PC-9 (cell line): Measurements from ENCODE around the gene EPHB3. TPM values are rescaled to one million over a fixed set of nuclear protein-coding genes. Genes with fewer than 3 reads are reported as not detected.
A peak's percentile ranks its signal among the peaks of the same experiment; 100 is the strongest.

Experiments used
- Bru-seq: library from RNA; stranded (reverse); fragments of 400-500 nt; gene quantifications from one replicate; lab custom pipeline; 2021; lab: Mats Ljungman, UMichigan
- BruChase-seq, 2 experiments: library from RNA; stranded (reverse); fragments of 400-500 nt; gene quantifications; one replicate each; lab custom pipeline; 2021; lab: Mats Ljungman, UMichigan
- BruUV-seq: library from RNA; stranded (reverse); fragments of 400-500 nt; replicated peaks from 2 replicates; lab custom pipeline; 2021; lab: Mats Ljungman, UMichigan
- CTCF ChIA-PET: fragments of 300-600 bp; sonication (Branson Sonifier 250); formaldehyde crosslinking; loops from one replicate; lab custom pipeline; 2022; ENCODE audit warnings: antibody characterized with exemption; lab: Charles Lee
- POLR2A ChIA-PET: fragments of 300-600 bp; sonication (Branson Sonifier 250); formaldehyde crosslinking; loops from one replicate; lab custom pipeline; 2022; ENCODE audit warnings: antibody characterized with exemption; ENCODE audit not compliant: unreplicated experiment; lab: Charles Lee
- DNase-seq, 2 experiments: peaks; one replicate each; pipeline versions ENCODE4 v3.0.0 to v3.0.0-alpha.2; 2015 to 2022; ENCODE audit warnings: mixed read lengths in 1 of 2
- H2AFZ ChIP-seq: fragments of 200-600 bp; sonication (generic); 2 replicates; pipeline ENCODE4 v1.8.1; 2017; ENCODE audit warnings: antibody characterized with exemption
- H3F3A ChIP-seq: fragments of 200-600 bp; sonication (generic); 2 replicates; pipeline ENCODE4 v1.8.1; 2017; ENCODE audit warnings: antibody characterized with exemption, mild to moderate bottlenecking, low read depth; ENCODE audit not compliant: insufficient read depth
- H3K27ac ChIP-seq: fragments of 200-600 bp; sonication (generic); 2 replicates; pipeline ENCODE4 v1.6.1; 2016; ENCODE audit warnings: mixed run types
- H3K27me3 ChIP-seq: fragments of 200-600 bp; sonication (generic); 2 replicates; pipeline ENCODE4 v1.6.1; 2016; ENCODE audit warnings: low read depth, mixed run types; ENCODE audit not compliant: insufficient read depth
- H3K36me3 ChIP-seq: fragments of 200-600 bp; sonication (generic); 2 replicates; pipeline ENCODE4 v1.6.1; 2016; ENCODE audit warnings: low read depth, mixed run types
- H3K4me1 ChIP-seq: fragments of 200-600 bp; sonication (generic); replicated peaks from 2 replicates; pipeline ENCODE4 v1.6.1; 2016; ENCODE audit warnings: mixed run types; ENCODE audit not compliant: insufficient read depth
- H3K4me2 ChIP-seq: fragments of 200-600 bp; sonication (generic); 2 replicates; pipeline ENCODE4 v1.6.1; 2017; ENCODE audit warnings: mixed run types
- H3K4me3 ChIP-seq: fragments of 200-600 bp; sonication (generic); 2 replicates; pipeline ENCODE4 v1.6.1; 2016; ENCODE audit warnings: mixed run types
- H3K79me2 ChIP-seq: fragments of 200-600 bp; sonication (generic); 2 replicates; pipeline ENCODE4 v1.6.1; 2017; ENCODE audit warnings: low read depth, mixed run types
- H3K9me2 ChIP-seq: fragments of 200-600 bp; sonication (generic); 2 replicates; pipeline ENCODE4 v1.8.1; 2017; ENCODE audit warnings: mild to moderate bottlenecking; ENCODE audit not compliant: insufficient read depth
- H3K9me3 ChIP-seq: fragments of 200-600 bp; sonication (generic); 2 replicates; pipeline ENCODE4 v1.8.1; 2016; ENCODE audit warnings: low read depth; ENCODE audit not compliant: insufficient read depth
- H4K20me1 ChIP-seq: fragments of 200-600 bp; sonication (generic); 2 replicates; pipeline ENCODE4 v1.8.1; 2017; ENCODE audit not compliant: insufficient read depth
- EZH2 ChIP-seq: fragments of 200-600 bp; sonication (generic); IDR thresholded peaks from 2 replicates; pipeline ENCODE4 v1.8.0; 2017; ENCODE audit warnings: antibody characterized with exemption, low read depth
- intact Hi-C: fragments of 100-400 bp; cut with micrococcal nuclease; formaldehyde crosslinking; loops from one replicate; pipeline ENCODE4 v1.10.0; 2022; ENCODE audit not compliant: unreplicated experiment
- long read RNA-seq: library from polyadenylated mRNA; stranded (forward); transcript quantifications from one replicate; pipeline ENCODE4 v2.0.0, GENCODE V29; 2022
- total RNA-seq: library from RNA; stranded (reverse); gene quantifications from 2 replicates; pipeline ENCODE4 v1.2.3, GENCODE V29; 2021
- TF ChIP-seq, protein P1 (sequence below): fragments of 200-600 bp; sonication (generic); conservative IDR thresholded peaks from 2 replicates; pipeline ENCODE4 v1.6.1; 2017; ENCODE audit warnings: mixed run types, antibody characterized with exemption, mild to moderate bottlenecking, moderate library complexity

The EPHB3 gene
- total RNA-seq: 12.0 and 15.7 TPM in 2 replicates
- Bru-seq, nascent RNA: percentile 47 among the genes with signal in this experiment
- percentile 57 among the genes with signal in this experiment for BruChase-seq, experiment 1, labeled RNA remaining after a 2-hour chase
- BruChase-seq, experiment 2, labeled RNA remaining after a 6-hour chase: percentile 59 among the genes with signal in this experiment
- long read RNA-seq, full-length matches to known transcripts: 21 of 36 reads
- long read RNA-seq, partial matches to known transcripts: 10 of 36 reads
- long read RNA-seq, other reads (novel, unspliced or antisense): 5 of 36 reads

- no peaks in the 10 kb centered on the region for H3K36me3 ChIP-seq
- H3K79me2 ChIP-seq: no peaks in the 10 kb centered on the region
- DNase-seq: peak; percentile 99 to 100
- no peak within 1 kb of the TSS for H3K27ac ChIP-seq
- POLR2A ChIA-PET: interaction anchor here (0.5 to 0.8 kb wide), 11 partner anchors 79 to 627 kb away, joined by 3 to 21 read pairs (median 5); partner anchors contain the start of gene MAGEF1
- no peaks in the 10 kb centered on the region for H4K20me1 ChIP-seq
- peaks cover 28% of the 10 kb centered on the region for H3F3A ChIP-seq
- no TSS peak for BruUV-seq
- no peaks in the 10 kb centered on the region for H3K9me3 ChIP-seq
- H2AFZ ChIP-seq: peak within 1 kb of the TSS; percentile 86
- peak within 1 kb of the TSS; percentile 60 for H3K4me3 ChIP-seq
- TF ChIP-seq EZH2: no peak
- TF ChIP-seq, protein P1, sequence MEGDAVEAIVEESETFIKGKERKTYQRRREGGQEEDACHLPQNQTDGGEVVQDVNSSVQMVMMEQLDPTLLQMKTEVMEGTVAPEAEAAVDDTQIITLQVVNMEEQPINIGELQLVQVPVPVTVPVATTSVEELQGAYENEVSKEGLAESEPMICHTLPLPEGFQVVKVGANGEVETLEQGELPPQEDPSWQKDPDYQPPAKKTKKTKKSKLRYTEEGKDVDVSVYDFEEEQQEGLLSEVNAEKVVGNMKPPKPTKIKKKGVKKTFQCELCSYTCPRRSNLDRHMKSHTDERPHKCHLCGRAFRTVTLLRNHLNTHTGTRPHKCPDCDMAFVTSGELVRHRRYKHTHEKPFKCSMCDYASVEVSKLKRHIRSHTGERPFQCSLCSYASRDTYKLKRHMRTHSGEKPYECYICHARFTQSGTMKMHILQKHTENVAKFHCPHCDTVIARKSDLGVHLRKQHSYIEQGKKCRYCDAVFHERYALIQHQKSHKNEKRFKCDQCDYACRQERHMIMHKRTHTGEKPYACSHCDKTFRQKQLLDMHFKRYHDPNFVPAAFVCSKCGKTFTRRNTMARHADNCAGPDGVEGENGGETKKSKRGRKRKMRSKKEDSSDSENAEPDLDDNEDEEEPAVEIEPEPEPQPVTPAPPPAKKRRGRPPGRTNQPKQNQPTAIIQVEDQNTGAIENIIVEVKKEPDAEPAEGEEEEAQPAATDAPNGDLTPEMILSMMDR: peak; percentile 100
- H3K9me2 ChIP-seq: no peaks in the 10 kb centered on the region
- intact Hi-C loops: loop anchor here (1.0 kb wide), 5 partner anchors 150 to 242 kb away; no protein-coding TSS in a partner anchor
- H3K4me1 ChIP-seq: peaks cover 46% of the 10 kb centered on the region
- H3K4me2 ChIP-seq: peak within 1 kb of the TSS; percentile 85
- peaks cover 28% of the 10 kb centered on the region for H3K27me3 ChIP-seq
- CTCF ChIA-PET: interaction anchor here (0.5 to 2.4 kb wide), 40 partner anchors 11 to 616 kb away, joined by 3 to 22 read pairs (median 5); no protein-coding TSS in a partner anchor
These were observed at the start of gene EPHB3 for GRCh38 chr3:184561061-184561912. TSS of gene EPHB3 (plus strand) at chr3:184561785. CDS start at chr3:184562236, 451 bp downstream.

GRCh38 chr3:184512621-184513020 lies 49.0 kb upstream of the EPHB3 start:
- H4K20me1 ChIP-seq: no peaks in the 10 kb centered on the region
- H3K27ac ChIP-seq: no peak overlapping the region
- CTCF ChIA-PET: interaction anchor here (0.5 to 4.1 kb wide), 5 partner anchors 36 to 150 kb away, joined by 5 to 45 read pairs (median 5); no protein-coding TSS in a partner anchor
- no peaks in the 10 kb centered on the region for H3K4me1 ChIP-seq
- H3K36me3 ChIP-seq: no peaks in the 10 kb centered on the region
- POLR2A ChIA-PET: interaction anchor here (0.6 to 0.7 kb wide), 2 partner anchors 617 to 1350 kb away, joined by 4 to 6 read pairs; partner anchors contain the start of gene LAMP3
- TF ChIP-seq, protein P1: no peak
- no peak for TF ChIP-seq EZH2
- no peaks in the 10 kb centered on the region for H3K9me2 ChIP-seq
- no peak overlapping the region for H2AFZ ChIP-seq
- H3K27me3 ChIP-seq: peaks cover 95% of the 10 kb centered on the region
- H3K4me3 ChIP-seq: no peak overlapping the region
- no peaks in the 10 kb centered on the region for H3K79me2 ChIP-seq
- intact Hi-C loops: loop anchor here (1.0 to 5.0 kb wide), 4 partner anchors 28 to 141 kb away; no protein-coding TSS in a partner anchor
- no TSS peak for BruUV-seq
- no peak overlapping the region for H3K4me2 ChIP-seq
- H3F3A ChIP-seq: no peaks in the 10 kb centered on the region
- no peaks in the 10 kb centered on the region for H3K9me3 ChIP-seq
- DNase-seq: no peak
